IPS-18a (cell line): ENCODE data around the gene HOXB3.

ENCODE experiments used
- H3K27ac ChIP-seq: one replicate; pipeline ENCODE4 v1.5.1; 2013; ENCODE audit warnings: low read length
- H3K27me3 ChIP-seq: one replicate; pipeline ENCODE4 v1.6.1; 2013; ENCODE audit warnings: mild to moderate bottlenecking, low read length; ENCODE audit not compliant: control insufficient read depth, insufficient read depth
- H3K36me3 ChIP-seq: one replicate; pipeline ENCODE4 v1.6.1; 2013; ENCODE audit warnings: low read depth, low read length; ENCODE audit not compliant: control insufficient read depth
- H3K4me1 ChIP-seq: one replicate; pipeline ENCODE4 v1.6.1; 2013; ENCODE audit warnings: low read depth, low read length; ENCODE audit not compliant: control insufficient read depth
- H3K4me3 ChIP-seq: one replicate; pipeline ENCODE4 v1.5.1; 2013; ENCODE audit warnings: low read length
- H3K9ac ChIP-seq: one replicate; pipeline ENCODE4 v1.6.1; 2013; ENCODE audit warnings: mild to moderate bottlenecking, low read length, moderate library complexity
- H3K9me3 ChIP-seq: one replicate; pipeline ENCODE4 v1.6.1; 2013; ENCODE audit warnings: low read depth, low read length; ENCODE audit not compliant: control insufficient read depth

HOXB3 gene

DNA sequence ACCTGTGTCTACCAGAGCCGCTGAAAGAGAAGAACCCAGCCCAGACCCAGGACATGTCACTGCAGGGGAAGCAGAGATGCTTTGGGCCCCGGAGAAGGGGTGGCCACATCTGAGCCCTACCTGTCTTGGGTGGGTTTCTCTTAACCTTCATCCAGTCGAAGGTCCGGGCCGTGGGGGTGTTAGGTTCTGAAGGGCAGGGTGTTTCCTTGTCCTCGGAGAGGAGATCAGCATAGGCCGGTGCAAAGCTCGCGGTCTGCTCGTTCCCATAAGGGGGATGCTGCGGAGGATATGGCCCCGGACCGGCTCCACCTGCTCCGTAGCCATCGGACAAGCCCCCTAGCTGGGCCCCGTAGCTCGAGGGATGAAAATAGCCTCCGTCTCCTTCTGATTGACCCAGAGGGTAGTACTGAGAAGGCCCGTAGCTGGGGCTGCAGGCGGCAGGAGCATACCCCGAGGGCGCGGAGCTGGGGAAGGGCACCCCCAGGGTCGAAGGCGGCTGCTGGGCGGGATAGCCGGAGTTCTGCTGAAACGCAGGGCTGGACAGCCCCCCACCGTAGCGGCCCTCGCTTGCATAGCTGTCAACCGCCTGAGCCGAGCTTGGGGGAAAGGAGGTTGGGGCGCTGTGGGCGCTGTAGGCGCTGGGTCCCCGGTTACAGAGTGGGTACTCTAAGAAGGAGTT is 59.7 kb downstream of the HOXB3 start:
- Histone ChIP-seq H3K9ac (no peak overlapping the region), H3K27ac (no peak overlapping the region), H3K36me3 (no peaks in the 10 kb centered on the region), H3K4me1 (peaks cover 31% of the 10 kb centered on the region), H3K9me3 (no peaks in the 10 kb centered on the region), H3K4me3 (peak overlapping the region; percentile 41), H3K27me3 (peaks cover 100% of the 10 kb centered on the region)

- Histone ChIP-seq H3K4me3 (peak overlapping the region; percentile 41), H3K9ac (no peak overlapping the region), H3K36me3 (no peaks in the 10 kb centered on the region), H3K27ac (no peak overlapping the region), H3K27me3 (peaks cover 100% of the 10 kb centered on the region), H3K4me1 (peaks cover 31% of the 10 kb centered on the region), H3K9me3 (no peaks in the 10 kb centered on the region)
Measured at GRCh38 chr17:48529683-48530009, 60.4 kb downstream of the HOXB3 start.

DNA sequence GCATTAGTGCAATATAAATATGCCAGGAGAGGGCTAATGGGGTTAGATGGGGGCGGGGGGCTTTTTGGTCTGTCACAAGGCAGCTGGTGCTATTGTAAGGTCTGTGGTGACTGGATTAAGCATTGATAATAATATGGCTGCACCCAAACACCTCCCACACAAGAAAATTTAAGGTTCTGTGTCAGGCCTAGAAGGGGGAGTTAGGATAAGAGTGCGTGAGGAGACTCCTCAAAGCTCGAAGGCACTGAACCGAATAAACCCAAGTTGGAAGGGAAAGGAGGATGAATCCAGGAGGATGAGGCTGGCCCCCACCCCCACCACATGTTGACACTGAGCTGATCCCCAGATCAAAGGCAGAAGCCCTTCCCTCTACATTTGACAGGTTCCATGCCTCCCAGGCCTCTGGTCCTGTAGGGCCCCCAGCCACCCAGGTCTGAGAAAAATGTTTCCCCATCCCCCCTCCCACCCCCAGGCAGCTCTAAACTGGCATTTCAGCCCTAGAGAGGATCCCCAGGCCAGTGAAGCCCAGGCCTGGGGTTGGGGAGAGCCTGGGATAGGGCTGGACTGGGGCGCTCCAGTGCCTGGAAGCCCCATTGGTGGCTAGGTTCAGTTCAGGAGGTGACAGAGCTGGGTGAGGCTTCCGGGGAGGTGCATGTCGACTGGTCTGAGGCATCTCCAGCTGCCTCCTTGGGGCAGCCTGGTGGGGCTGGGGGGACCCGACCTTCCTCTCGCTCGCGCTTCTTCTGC is 60.9 kb downstream of the HOXB3 start:
- Histone ChIP-seq H3K4me3 (no peak overlapping the region), H3K27ac (no peak overlapping the region)

GRCh38 chr17:48528153-48528935 is 61.7 kb downstream of the HOXB3 start:
- H3K4me1 ChIP-seq, result peaks cover 31% of the 10 kb centered on the region
- H3K36me3 ChIP-seq, result no peaks in the 10 kb centered on the region
- H3K27ac ChIP-seq, result no peak overlapping the region
- H3K27me3 ChIP-seq, result peaks cover 100% of the 10 kb centered on the region
- H3K9me3 ChIP-seq, result no peaks in the 10 kb centered on the region
- H3K4me3 ChIP-seq, result no peak overlapping the region
- no peak overlapping the region for H3K9ac ChIP-seq

More for the DNA sequence above, 60.9 kb downstream of the HOXB3 start:
- no peaks in the 10 kb centered on the region for H3K9me3 ChIP-seq
- H3K36me3 ChIP-seq, result no peaks in the 10 kb centered on the region
- peaks cover 31% of the 10 kb centered on the region for H3K4me1 ChIP-seq
- peaks cover 100% of the 10 kb centered on the region for H3K27me3 ChIP-seq
- H3K9ac ChIP-seq, result no peak overlapping the region

DNA sequence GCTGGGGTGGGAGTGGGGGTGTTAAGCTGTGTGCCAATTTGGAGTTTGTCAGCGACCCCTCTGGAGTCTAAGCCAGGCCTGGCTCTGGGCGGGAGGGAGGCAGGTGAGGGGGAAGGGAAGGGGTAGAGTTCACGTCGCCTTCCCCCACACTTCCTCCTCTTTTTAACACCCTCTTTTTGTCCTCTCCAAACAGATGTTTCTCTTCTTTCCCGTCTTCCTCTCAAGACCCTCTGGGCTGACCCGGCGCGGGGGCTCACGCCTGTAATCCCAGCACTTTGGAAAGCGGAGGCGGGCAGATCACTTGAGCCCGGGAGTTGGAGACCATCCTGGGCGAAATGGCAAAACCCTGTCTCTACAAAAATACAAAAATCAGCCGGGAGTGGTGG is 62.5 kb downstream of the HOXB3 start:
- Histone ChIP-seq H3K4me1 (peaks cover 31% of the 10 kb centered on the region), H3K27me3 (peaks cover 100% of the 10 kb centered on the region), H3K9ac (no peak overlapping the region)

DNA sequence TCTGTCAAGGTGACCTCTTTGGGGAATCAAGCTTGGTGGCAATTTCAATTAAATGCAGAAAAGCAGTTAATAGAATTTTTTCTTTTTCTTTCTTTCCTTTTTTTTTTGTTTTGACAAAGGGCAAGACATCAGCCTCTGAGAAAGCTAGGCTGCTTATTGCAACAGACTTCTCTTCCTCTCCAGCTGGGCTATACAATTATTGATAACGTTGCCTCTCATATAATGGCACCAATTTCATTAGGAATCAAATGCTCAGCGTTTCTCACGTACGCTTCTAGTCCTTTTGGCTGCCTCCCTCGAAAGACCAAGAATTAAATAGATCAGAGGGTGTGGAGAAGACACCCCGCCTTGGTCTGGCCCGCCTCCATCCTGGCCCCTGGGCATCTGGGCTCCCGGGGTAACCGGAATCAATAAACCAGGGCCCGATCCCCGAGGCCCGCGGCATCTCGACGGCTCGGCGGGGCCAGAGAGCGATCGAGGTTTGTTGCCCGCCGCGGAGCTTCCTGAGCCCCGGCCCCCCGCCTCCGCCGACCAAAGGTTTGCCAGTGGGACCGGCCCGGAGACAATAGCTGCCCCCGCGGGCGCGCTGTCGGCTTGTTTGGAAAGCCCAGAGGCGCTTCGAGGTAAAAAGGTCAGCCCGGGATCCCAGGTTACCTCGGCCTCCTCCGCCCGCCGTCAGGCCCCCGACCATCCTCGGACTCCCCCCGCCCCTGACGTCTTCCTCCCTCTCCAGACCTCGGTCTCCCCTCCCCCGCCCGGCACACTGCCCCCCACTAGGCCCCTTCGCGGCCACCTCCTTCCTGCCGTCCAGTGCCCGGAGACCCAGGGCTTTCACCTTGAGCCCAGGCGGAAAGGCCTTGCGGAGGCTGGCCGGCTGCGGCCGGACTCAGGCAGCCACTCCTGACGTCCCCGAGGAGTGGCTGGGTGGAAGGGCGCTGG is 63.2 kb downstream of the HOXB3 start:
- peaks cover 100% of the 10 kb centered on the region for H3K27me3 ChIP-seq
- H3K9me3 ChIP-seq, result no peaks in the 10 kb centered on the region
- peak overlapping the region; percentile 30 for H3K4me3 ChIP-seq
- no peak overlapping the region for H3K9ac ChIP-seq
- H3K4me1 ChIP-seq, result peaks cover 34% of the 10 kb centered on the region
- no peak overlapping the region for H3K27ac ChIP-seq
- H3K36me3 ChIP-seq, result no peaks in the 10 kb centered on the region

More for the DNA sequence above, 62.5 kb downstream of the HOXB3 start:
- Histone ChIP-seq H3K27ac (no peak overlapping the region), H3K4me3 (peak overlapping the region; percentile 30), H3K36me3 (no peaks in the 10 kb centered on the region), H3K9me3 (no peaks in the 10 kb centered on the region)

- Histone ChIP-seq H3K4me3 (no peak overlapping the region), H3K27me3 (peaks cover 83% of the 10 kb centered on the region), H3K36me3 (no peaks in the 10 kb centered on the region), H3K9ac (no peak overlapping the region), H3K4me1 (peaks cover 16% of the 10 kb centered on the region), H3K27ac (no peak overlapping the region), H3K9me3 (no peaks in the 10 kb centered on the region)
Measured at GRCh38 chr17:48523010-48523409, 67.0 kb downstream of the HOXB3 start.

GRCh38 chr17:48522031-48522653 is 67.9 kb downstream of the HOXB3 start:
- Histone ChIP-seq H3K4me3 (no peak overlapping the region), H3K9me3 (no peaks in the 10 kb centered on the region), H3K36me3 (no peaks in the 10 kb centered on the region), H3K4me1 (peaks cover 16% of the 10 kb centered on the region), H3K27me3 (peaks cover 80% of the 10 kb centered on the region), H3K27ac (no peak overlapping the region), H3K9ac (no peak overlapping the region)

DNA sequence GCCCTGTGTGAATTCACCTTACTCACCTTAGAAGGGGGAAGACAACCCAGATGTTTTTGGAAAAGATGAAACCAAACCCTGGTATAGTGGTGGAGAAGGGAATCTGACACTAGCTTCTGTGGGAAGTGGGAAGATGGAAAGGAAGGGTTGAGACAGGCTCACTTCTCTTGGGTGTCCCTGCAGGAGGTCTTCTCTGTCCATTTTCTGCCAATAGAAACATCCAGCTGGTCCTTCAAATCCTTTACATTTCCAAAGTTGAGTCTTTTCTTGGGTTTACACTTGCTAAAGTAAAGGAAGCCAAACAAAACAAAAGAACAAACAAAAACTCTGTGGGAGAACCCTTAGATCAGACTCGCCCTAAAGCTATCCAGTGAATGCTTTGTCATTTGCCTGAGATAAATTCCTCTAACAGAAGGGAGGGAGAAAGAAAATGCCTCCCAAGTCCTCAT is 69.4 kb downstream of the HOXB3 start:
- H3K9ac ChIP-seq, result no peak overlapping the region
- H3K4me1 ChIP-seq, result peaks cover 11% of the 10 kb centered on the region
- H3K27ac ChIP-seq, result no peak overlapping the region
- H3K9me3 ChIP-seq, result no peaks in the 10 kb centered on the region
- peaks cover 65% of the 10 kb centered on the region for H3K27me3 ChIP-seq
- H3K36me3 ChIP-seq, result no peaks in the 10 kb centered on the region
- H3K4me3 ChIP-seq, result no peak overlapping the region

GRCh38 chr17:48519427-48519826 is 70.6 kb downstream of the HOXB3 start:
- H3K4me3 ChIP-seq, result no peak overlapping the region
- no peak overlapping the region for H3K27ac ChIP-seq
- H3K9ac ChIP-seq, result no peak overlapping the region
- H3K36me3 ChIP-seq, result no peaks in the 10 kb centered on the region
- peaks cover 63% of the 10 kb centered on the region for H3K27me3 ChIP-seq
- peaks cover 11% of the 10 kb centered on the region for H3K4me1 ChIP-seq
- H3K9me3 ChIP-seq, result no peaks in the 10 kb centered on the region
